ENCODE data around the gene CSRNP3.

CSRNP3 gene

DNA sequence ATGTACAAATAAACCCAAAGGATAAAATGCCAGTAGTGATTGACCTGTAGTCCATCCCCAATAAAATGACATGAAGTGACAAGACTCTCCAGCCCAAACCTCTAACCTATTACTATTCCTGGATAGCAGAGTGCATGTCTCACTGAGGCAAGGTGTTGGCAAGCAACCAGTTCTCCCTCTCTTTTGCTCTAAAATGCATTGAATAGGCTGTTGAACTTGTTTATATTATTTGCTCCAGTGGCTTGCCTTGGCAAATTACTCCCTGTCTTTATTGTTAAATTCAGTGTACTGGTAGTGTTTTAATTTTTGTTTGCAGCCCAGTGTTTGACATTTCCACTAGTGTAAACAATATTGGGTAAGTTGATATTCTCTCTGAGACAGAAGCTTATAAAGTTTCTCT, 70.5 kb downstream of the CSRNP3 start:
- no peak for DNase-seq (ENCODE audit: low read depth, low spot score)

GRCh38 chr2:165544897-165545296, 75.4 kb downstream of the CSRNP3 start:
- no peak for DNase-seq (ENCODE audit: low read depth, low spot score)

- DNase-seq (ENCODE audit: low read depth, low spot score): no peak
These were observed 78.4 kb downstream of the CSRNP3 start for GRCh38 chr2:165547900-165548299.

- no peak for DNase-seq (ENCODE audit: low read depth, low spot score)
These were observed 80.1 kb downstream of the CSRNP3 start for GRCh38 chr2:165549619-165550018.

GRCh38 chr2:165558832-165559231, 89.3 kb downstream of the CSRNP3 start:
- no peak for DNase-seq (ENCODE audit: low read depth, low spot score)

- no peak for DNase-seq (ENCODE audit: low read depth, low spot score)
These were observed 91.0 kb downstream of the CSRNP3 start for GRCh38 chr2:165560377-165560988.

GRCh38 chr2:165561516-165561915, 92.0 kb downstream of the CSRNP3 start:
- no peak for DNase-seq (ENCODE audit: low read depth, low spot score)

DNA sequence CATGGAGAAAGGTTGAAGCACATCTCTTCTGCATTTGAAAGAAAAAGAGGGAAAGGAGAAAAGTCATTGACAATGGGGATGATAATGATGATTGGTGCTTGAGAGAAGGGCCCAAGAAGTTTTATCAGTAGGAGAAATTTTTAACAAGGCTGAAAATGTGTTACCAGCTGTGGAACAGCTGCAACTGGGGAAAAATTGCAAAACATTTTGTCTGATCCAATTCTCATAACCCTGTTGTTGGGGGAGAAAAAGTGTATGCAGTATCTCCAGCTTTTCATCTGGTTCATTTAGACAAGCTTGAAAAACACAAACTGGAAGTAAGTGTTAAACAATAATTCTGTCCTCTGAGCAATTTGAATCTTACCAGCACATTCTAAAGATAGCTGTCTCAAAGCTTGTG, 92.7 kb downstream of the CSRNP3 start:
- no peak for DNase-seq (ENCODE audit: low read depth, low spot score)

GRCh38 chr2:165563468-165564225, 94.1 kb downstream of the CSRNP3 start:
- DNase-seq (ENCODE audit: low read depth, low spot score): no peak

DNA sequence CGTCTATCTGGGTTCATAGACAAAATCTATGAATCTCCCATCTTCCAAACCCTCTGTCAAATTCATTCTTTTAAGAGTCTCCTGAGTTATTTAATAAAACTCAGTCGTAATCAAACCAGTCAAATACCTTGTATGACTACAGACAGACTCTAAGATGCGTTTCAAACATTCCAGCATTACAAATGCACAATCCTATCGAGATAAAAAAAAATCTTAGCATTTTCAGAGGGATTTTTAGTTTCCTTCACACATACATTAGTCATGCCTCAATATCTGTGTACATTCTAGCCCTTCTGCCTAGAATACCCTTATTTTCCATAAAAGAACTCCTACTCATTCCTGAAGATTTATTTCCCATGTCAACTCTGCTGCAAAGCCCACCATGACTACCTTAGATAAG, 96.5 kb downstream of the CSRNP3 start:
- DNase-seq (ENCODE audit: low read depth, low spot score): no peak

GRCh38 chr2:165567273-165567672, 97.8 kb downstream of the CSRNP3 start:
- no peak for DNase-seq (ENCODE audit: low read depth, low spot score)

- peak; percentile 10 for DNase-seq (ENCODE audit: low read depth, low spot score)
These were observed 98.9 kb downstream of the CSRNP3 start for GRCh38 chr2:165568361-165568760.

DNA sequence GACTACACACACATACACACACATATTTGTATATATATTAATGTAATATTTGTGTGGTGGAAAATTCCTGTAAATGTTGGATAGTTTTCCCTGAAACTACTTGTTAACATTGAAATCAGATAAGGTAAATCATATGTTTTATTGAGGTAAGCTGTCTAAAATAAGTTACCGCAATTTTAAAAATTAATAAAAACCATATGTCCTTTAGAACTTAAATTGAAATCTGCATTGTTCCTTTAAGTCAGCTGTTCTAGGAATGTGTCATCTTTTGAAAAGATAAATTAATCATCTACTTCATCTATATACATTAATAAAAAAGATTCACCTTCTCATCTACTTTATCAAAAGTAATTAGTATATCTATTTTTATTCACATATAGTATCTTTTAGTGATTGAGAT, 102.0 kb downstream of the CSRNP3 start:
- DNase-seq (ENCODE audit: low read depth, low spot score): no peak

GRCh38 chr2:165572151-165572550, 102.7 kb downstream of the CSRNP3 start:
- DNase-seq (ENCODE audit: low read depth, low spot score): peak; percentile 4

DNA sequence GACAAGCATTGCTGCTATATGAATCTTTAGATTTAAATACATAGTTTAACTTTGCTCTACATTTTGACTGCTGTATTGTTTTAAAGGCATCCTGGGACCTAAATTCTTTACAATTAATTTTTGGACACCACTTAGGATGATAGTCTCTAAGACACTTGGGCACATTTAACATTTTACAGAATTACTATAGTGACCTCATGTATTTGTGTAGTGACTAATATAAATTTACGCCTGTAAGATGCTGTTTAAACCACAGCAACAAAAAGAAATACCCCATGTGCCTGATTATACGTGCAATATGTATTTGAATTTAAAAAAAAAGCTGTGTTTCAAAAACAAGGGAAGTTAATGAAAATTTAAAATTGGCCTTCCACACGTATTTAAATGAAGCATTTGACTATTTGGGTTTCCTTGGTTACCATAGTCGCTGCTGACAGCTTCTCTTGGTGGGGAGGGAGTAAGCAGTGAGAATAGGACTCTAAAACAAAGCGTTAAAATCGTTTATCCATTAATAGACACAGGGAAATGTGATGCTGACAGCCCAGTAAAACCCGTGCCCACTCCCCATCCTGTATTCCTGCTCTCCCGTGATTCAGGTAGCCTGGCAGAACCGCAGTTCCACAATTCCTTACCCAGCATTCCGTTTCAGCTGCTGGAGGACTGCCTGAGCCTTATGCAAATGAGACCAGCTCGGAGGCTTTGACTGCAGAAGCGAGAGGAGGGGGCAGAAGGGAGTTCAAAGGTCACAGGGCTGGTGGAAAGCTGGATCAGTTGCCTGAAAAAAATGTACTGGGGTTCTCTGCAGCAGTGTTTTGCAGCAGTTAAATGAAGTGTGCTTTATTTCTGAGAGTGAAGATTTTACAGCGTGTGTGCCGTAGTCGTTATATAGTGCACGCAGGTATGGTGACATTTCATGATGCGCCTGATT, 104.3 kb downstream of the CSRNP3 start:
- DNase-seq (ENCODE audit: low read depth, low spot score): peak; percentile 89

- no peak for DNase-seq (ENCODE audit: low read depth, low spot score)
These were observed 105.6 kb downstream of the CSRNP3 start for GRCh38 chr2:165575044-165575615.

- DNase-seq (ENCODE audit: low read depth, low spot score): no peak
These were observed 107.1 kb downstream of the CSRNP3 start for GRCh38 chr2:165576409-165577154.

GRCh38 chr2:165582409-165582808, 112.9 kb downstream of the CSRNP3 start:
- DNase-seq (ENCODE audit: low read depth, low spot score): no peak

DNA sequence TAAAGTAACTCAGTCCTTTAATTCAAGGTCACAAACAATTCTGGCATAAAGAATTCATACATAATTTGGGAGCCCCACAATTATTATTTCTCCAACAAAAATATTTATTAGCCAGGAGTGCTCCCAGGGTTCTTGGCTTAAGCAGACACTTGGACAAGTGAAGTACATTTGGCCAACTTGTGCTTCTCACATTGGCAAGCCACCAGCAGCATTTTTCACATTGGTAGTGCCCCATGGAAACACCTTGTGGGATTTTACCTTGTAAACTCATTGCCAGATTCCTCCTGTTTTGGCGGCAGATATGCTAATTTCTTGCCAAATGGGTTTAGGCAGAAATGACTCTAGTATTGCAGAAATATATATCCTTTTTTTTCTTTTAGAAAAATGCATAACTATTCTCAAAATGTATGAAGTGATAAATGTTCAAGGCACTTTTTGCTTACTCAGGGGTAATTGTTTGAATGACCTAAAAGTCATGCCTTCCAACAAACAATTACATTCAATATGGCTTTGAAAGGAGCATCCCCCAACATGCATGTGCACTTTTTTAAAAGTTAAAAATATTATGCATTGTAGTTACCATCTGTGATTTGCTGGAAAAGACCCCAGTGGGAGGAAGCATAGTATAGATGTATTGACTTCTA, 113.5 kb downstream of the CSRNP3 start:
- no peak for DNase-seq (ENCODE audit: low read depth, low spot score)

GRCh38 chr2:165584126-165584654, 114.7 kb downstream of the CSRNP3 start:
- DNase-seq (ENCODE audit: low read depth, low spot score): peak; percentile 93
